Omental fat pad (tissue), 4 donors: ENCODE measurements around the gene MRPL14. TPM values are rescaled to one million over a fixed set of nuclear protein-coding genes. Genes with fewer than 3 reads are reported as not detected.
"Not testable (repeated sequence)": the region's sequence is repeated elsewhere in the genome, so short reads cannot be mapped to it uniquely, and the experiment has no call there.

Experiments used
- ATAC-seq: fragments of 150-250 bp; one replicate; pipeline ENCODE4 v1.9.1; 2016; ENCODE audit warnings: mild to moderate bottlenecking, moderate library complexity; ENCODE audit not compliant: low FRiP score
- DNase-seq: peaks from one replicate; pipeline ENCODE4 v3.0.0-alpha.2; 2019; ENCODE audit warnings: low spot score
- CTCF ChIP-seq, 3 donors: fragments of 450-650 bp; IDR thresholded peaks; one replicate each; pipeline ENCODE4 v1.5.1; 2016 to 2017; ENCODE audit warnings: antibody characterized with exemption in 3 of 3, mild to moderate bottlenecking in 3 of 3, moderate library complexity in 2 of 3
- total RNA-seq, 4 donors: library from RNA; depleted of rRNA; stranded (reverse); fragments of >200 nt; gene quantifications; one replicate each; pipeline ENCODE4 v1.1.0, GENCODE V29; 2016

Gene MRPL14
- total RNA-seq, 4 donors from 2014 or later = 29.2 to 36.3 (median 35.5) TPM

- no peak for TF ChIP-seq CTCF (IDR thresholded peaks at IDR 0.05)
- DNase-seq (no peak), ATAC-seq (no peak)
These were observed 23.2 kb upstream of the MRPL14 start for GRCh38 chr6:44150317-44150917.

- DNase-seq = no peak
These were observed 22.2 kb upstream of the MRPL14 start for GRCh38 chr6:44149369-44150012.

GRCh38 chr6:44148306-44148705, 21.1 kb upstream of the MRPL14 start:
- ATAC-seq (no peak), DNase-seq (no peak)
- TF ChIP-seq CTCF (IDR thresholded peaks at IDR 0.05) = no peak

More at GRCh38 chr6:44149369-44150012, 22.2 kb upstream of the MRPL14 start:
- no peak for TF ChIP-seq CTCF (IDR thresholded peaks at IDR 0.05)
- ATAC-seq = no peak

- no peak for DNase-seq
- ATAC-seq = no peak
- no peak for TF ChIP-seq CTCF (IDR thresholded peaks at IDR 0.05)
These were observed 20.0 kb upstream of the MRPL14 start for GRCh38 chr6:44147256-44147655.

GRCh38 chr6:44146685-44147084, 19.4 kb upstream of the MRPL14 start:
- no peak for DNase-seq
- TF ChIP-seq CTCF (IDR thresholded peaks at IDR 0.05) = no peak
- ATAC-seq = no peak

- ATAC-seq (no peak), DNase-seq (no peak)
These were observed 18.6 kb upstream of the MRPL14 start for GRCh38 chr6:44145839-44146238.

GRCh38 chr6:44144536-44144935, 17.3 kb upstream of the MRPL14 start:
- DNase-seq, ATAC-seq: not testable (repeated sequence)

More at GRCh38 chr6:44145839-44146238, 18.6 kb upstream of the MRPL14 start:
- TF ChIP-seq CTCF (IDR thresholded peaks at IDR 0.05) = no peak
